KOPT-K1 (cell line): ENCODE data around the gene ASTN2.
"Not testable (repeated sequence)": the region's sequence is repeated elsewhere in the genome, so short reads cannot be mapped to it uniquely, and the experiment has no call there.

Experiments
- H3K27ac ChIP-seq: fragments of 200-600 bp; sonication (generic); 2 replicates; pipeline ENCODE4 v1.5.1; 2016; ENCODE audit warnings: antibody characterized with exemption, mild to moderate bottlenecking, low read depth, low read length; ENCODE audit not compliant: poor library complexity, severe bottlenecking
- H3K36me3 ChIP-seq: fragments of 200-600 bp; sonication (generic); 2 replicates; pipeline ENCODE4 v1.5.1; 2017; ENCODE audit warnings: antibody characterized with exemption, mild to moderate bottlenecking, low read length, moderate library complexity; ENCODE audit not compliant: insufficient read depth
- H3K9me3 ChIP-seq: fragments of 200-600 bp; sonication (generic); 2 replicates; pipeline ENCODE4 v1.5.1; 2017; ENCODE audit warnings: antibody characterized with exemption, low read length, mild to moderate bottlenecking; ENCODE audit not compliant: insufficient read depth, poor library complexity, severe bottlenecking

ASTN2 gene

GRCh38 chr9:116859763-116860162 is 555.1 kb downstream of the ASTN2 start:
- H3K36me3 ChIP-seq: no peaks in the 10 kb centered on the region
- H3K9me3 ChIP-seq: no peaks in the 10 kb centered on the region
- no peak overlapping the region for H3K27ac ChIP-seq

GRCh38 chr9:116857321-116857720 is 557.5 kb downstream of the ASTN2 start:
- no peak overlapping the region for H3K27ac ChIP-seq
- H3K9me3 ChIP-seq: no peaks in the 10 kb centered on the region
- H3K36me3 ChIP-seq: no peaks in the 10 kb centered on the region

- Histone ChIP-seq H3K9me3 (no peaks in the 10 kb centered on the region), H3K36me3 (no peaks in the 10 kb centered on the region), H3K27ac (no peak overlapping the region)
Observed at GRCh38 chr9:116855881-116856662, 558.8 kb downstream of the ASTN2 start.

GRCh38 chr9:116849721-116850120 is 565.1 kb downstream of the ASTN2 start:
- no peaks in the 10 kb centered on the region for H3K36me3 ChIP-seq
- H3K27ac ChIP-seq: no peak overlapping the region
- H3K9me3 ChIP-seq: no peaks in the 10 kb centered on the region

- Histone ChIP-seq H3K27ac (no peak overlapping the region), H3K36me3 (no peaks in the 10 kb centered on the region), H3K9me3 (no peaks in the 10 kb centered on the region)
Observed at GRCh38 chr9:116844621-116845020, 570.2 kb downstream of the ASTN2 start.

GRCh38 chr9:116843863-116844620 is 570.8 kb downstream of the ASTN2 start:
- no peak overlapping the region for H3K27ac ChIP-seq
- no peaks in the 10 kb centered on the region for H3K36me3 ChIP-seq
- no peaks in the 10 kb centered on the region for H3K9me3 ChIP-seq

GRCh38 chr9:116842658-116843057 is 572.2 kb downstream of the ASTN2 start:
- H3K27ac ChIP-seq: no peak overlapping the region
- H3K36me3 ChIP-seq: no peaks in the 10 kb centered on the region
- H3K9me3 ChIP-seq: no peaks in the 10 kb centered on the region

GRCh38 chr9:116838468-116838867 is 576.4 kb downstream of the ASTN2 start:
- H3K27ac ChIP-seq, H3K36me3 ChIP-seq, H3K9me3 ChIP-seq: not testable (repeated sequence)

GRCh38 chr9:116837018-116837989 is 577.6 kb downstream of the ASTN2 start:
- Histone ChIP-seq H3K27ac (no peak overlapping the region), H3K36me3 (no peaks in the 10 kb centered on the region)

GRCh38 chr9:116830321-116830720 is 584.5 kb downstream of the ASTN2 start:
- not testable (repeated sequence) for H3K36me3 ChIP-seq, H3K9me3 ChIP-seq, H3K27ac ChIP-seq

More at GRCh38 chr9:116837018-116837989, 577.6 kb downstream of the ASTN2 start:
- no peaks in the 10 kb centered on the region for H3K9me3 ChIP-seq

- Histone ChIP-seq H3K27ac (no peak overlapping the region), H3K9me3 (no peaks in the 10 kb centered on the region), H3K36me3 (no peaks in the 10 kb centered on the region)
Observed at GRCh38 chr9:116821633-116822229, 593.1 kb downstream of the ASTN2 start.

GRCh38 chr9:116819116-116819515 is 595.7 kb downstream of the ASTN2 start:
- no peaks in the 10 kb centered on the region for H3K9me3 ChIP-seq
- no peak overlapping the region for H3K27ac ChIP-seq
- H3K36me3 ChIP-seq: no peaks in the 10 kb centered on the region

GRCh38 chr9:116817762-116818161 is 597.1 kb downstream of the ASTN2 start:
- Histone ChIP-seq H3K27ac (no peak overlapping the region), H3K36me3 (no peaks in the 10 kb centered on the region), H3K9me3 (no peaks in the 10 kb centered on the region)

- H3K27ac ChIP-seq: no peak overlapping the region
- H3K36me3 ChIP-seq: no peaks in the 10 kb centered on the region
- H3K9me3 ChIP-seq: no peaks in the 10 kb centered on the region
Observed at GRCh38 chr9:116816484-116816883, 598.4 kb downstream of the ASTN2 start.
